Measurements from ENCODE around the gene BLID. TPM values are rescaled to one million over a fixed set of nuclear protein-coding genes. Genes with fewer than 3 reads are reported as not detected.

The BLID gene
- total RNA-seq, 1 donor from 2014 or later: 5.8 TPM

- no peak for DNase-seq
Observed at GRCh38 chr11:122081073-122081472, 34.9 kb downstream of the BLID start.

DNA sequence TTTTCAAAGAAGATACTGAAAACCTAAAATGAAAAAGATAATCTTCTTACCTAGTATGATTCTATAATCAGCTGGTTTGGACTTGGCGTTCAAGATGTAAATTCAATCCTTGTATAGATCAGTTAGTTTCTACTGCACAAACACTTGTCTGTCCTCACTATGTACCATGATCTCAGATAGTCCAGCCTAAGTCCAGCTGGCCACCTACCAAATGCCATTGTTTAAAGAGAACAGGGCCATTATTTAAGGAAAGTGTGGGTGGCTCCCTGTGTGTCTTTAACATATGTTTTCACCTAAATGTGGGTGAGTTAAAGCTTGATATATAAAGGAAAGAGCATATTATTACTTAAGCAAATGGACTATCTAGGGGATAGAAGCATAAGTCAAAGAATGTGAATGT is 38.6 kb downstream of the BLID start:
- no peak for DNase-seq

GRCh38 chr11:122076512-122077120 is 39.4 kb downstream of the BLID start:
- no peak for DNase-seq

GRCh38 chr11:122075016-122075415 is 41.0 kb downstream of the BLID start:
- no peak for DNase-seq

GRCh38 chr11:122074022-122074421 is 42.0 kb downstream of the BLID start:
- no peak for DNase-seq

- DNase-seq: peak; percentile 49
Observed at GRCh38 chr11:122071709-122072202, 44.3 kb downstream of the BLID start.

DNA sequence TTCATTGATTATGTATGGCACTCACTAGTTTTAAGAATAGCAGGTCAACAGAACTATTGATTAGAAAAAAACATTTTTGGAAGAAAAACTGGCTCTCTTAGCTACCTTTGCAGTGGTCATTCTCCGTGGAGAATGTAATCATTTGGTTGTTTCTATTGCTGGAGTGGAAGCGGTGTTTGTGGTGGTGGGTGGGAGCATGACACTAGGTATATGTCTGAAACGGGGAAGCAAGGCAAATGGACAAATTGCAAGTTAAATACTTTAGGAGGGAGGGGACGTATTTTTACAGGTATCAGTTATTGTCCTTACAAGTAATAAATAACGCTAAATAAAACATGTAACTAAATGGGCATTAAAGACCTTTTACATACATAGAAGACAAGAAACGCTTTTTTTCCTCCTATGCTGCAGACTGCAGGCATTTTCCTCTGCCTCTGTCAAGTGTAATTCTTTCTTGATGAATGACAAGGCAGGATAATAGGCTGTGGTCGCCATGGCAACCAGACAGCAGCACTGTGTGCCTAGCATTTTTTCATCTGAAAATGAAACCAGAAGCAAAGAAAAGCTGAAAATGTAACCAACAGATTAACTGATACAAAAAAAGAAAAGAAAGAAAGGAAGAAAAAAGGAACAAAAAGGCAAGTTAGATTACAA is 46.2 kb downstream of the BLID start:
- peak; percentile 91 for DNase-seq

- peak; percentile 32 for DNase-seq
Observed at GRCh38 chr11:122068837-122069236, 47.2 kb downstream of the BLID start.

GRCh38 chr11:122068141-122068540 is 47.9 kb downstream of the BLID start:
- DNase-seq: peak; percentile 72

Small RNA genes within 50 kb of the gene (small RNA-seq; reads per million reads assigned to genes)
- gene MIR100 (ENCODE audit: low replicate concordance) (572 reads per million, percentile 98 among the genes with 10 or more reads in this experiment), gene MIR125B1 (ENCODE audit: low replicate concordance) (69.7 reads per million, percentile 96 among the genes with 10 or more reads in this experiment), gene MIRLET7A2 (ENCODE audit: low replicate concordance) (16.1 reads per million, percentile 94 among the genes with 10 or more reads in this experiment)

All from tongue (tissue), 3 donors.